Kidney epithelial cell (primary cell): ENCODE data around the gene ZNF407. TPM values are rescaled to one million over a fixed set of nuclear protein-coding genes. Genes with fewer than 3 reads are reported as not detected.

Experiments
- DNase-seq: peaks from one replicate; pipeline ENCODE4 v3.0.0-alpha.2; 2010; ENCODE audit warnings: low read depth
- H3K27me3 ChIP-seq: 2 replicates; pipeline ENCODE4 v1.6.0; 2011; ENCODE audit warnings: low read length; ENCODE audit not compliant: control insufficient read depth, insufficient read depth
- H3K36me3 ChIP-seq: 2 replicates; pipeline ENCODE4 v1.5.1; 2011; ENCODE audit warnings: low read length; ENCODE audit not compliant: control insufficient read depth, insufficient read depth
- H3K4me3 ChIP-seq: 2 replicates; pipeline ENCODE4 v1.5.1; 2011; ENCODE audit warnings: low read depth, mild to moderate bottlenecking, control low read depth, low read length
- total RNA-seq: library from RNA; depleted of rRNA; stranded (reverse); fragments of >200 nt; gene quantifications from 2 replicates; pipeline ENCODE4 v1.2.3, GENCODE V29; 2015
- TF ChIP-seq, protein P1 (sequence below): IDR thresholded peaks from 2 replicates; pipeline ENCODE4 v1.5.1; 2011; ENCODE audit warnings: mild to moderate bottlenecking, moderate library complexity, low read length, control low read depth, inconsistent platforms; ENCODE audit not compliant: insufficient read depth, poor library complexity, severe bottlenecking

ZNF407 gene
- total RNA-seq, 1 donor from 2014 or later, result 8.2 TPM

DNA sequence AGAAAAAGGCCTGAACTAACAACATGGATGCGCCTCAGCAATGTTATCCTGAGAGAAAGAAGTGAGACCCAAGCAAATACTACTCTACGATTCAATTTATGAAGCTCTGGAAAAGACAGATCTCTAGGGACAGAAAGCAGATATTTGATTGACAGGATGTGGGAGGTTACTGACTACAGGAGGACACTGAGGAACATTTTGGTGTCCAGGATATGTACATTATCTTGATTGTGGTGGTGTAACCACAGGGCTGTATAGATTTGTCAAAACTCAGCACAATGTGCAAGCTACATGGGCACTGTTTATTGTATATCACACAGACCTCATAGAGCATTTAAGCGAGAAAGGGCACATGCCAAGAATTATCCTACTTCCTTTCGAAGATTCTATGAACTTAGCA lies 391.5 kb downstream of the ZNF407 start:
- DNase-seq, result no peak
- TF ChIP-seq, protein P1, sequence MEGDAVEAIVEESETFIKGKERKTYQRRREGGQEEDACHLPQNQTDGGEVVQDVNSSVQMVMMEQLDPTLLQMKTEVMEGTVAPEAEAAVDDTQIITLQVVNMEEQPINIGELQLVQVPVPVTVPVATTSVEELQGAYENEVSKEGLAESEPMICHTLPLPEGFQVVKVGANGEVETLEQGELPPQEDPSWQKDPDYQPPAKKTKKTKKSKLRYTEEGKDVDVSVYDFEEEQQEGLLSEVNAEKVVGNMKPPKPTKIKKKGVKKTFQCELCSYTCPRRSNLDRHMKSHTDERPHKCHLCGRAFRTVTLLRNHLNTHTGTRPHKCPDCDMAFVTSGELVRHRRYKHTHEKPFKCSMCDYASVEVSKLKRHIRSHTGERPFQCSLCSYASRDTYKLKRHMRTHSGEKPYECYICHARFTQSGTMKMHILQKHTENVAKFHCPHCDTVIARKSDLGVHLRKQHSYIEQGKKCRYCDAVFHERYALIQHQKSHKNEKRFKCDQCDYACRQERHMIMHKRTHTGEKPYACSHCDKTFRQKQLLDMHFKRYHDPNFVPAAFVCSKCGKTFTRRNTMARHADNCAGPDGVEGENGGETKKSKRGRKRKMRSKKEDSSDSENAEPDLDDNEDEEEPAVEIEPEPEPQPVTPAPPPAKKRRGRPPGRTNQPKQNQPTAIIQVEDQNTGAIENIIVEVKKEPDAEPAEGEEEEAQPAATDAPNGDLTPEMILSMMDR, result no peak
- H3K4me3 ChIP-seq, result no peak overlapping the region
- H3K36me3 ChIP-seq, result no peaks in the 10 kb centered on the region
- no peaks in the 10 kb centered on the region for H3K27me3 ChIP-seq

DNA sequence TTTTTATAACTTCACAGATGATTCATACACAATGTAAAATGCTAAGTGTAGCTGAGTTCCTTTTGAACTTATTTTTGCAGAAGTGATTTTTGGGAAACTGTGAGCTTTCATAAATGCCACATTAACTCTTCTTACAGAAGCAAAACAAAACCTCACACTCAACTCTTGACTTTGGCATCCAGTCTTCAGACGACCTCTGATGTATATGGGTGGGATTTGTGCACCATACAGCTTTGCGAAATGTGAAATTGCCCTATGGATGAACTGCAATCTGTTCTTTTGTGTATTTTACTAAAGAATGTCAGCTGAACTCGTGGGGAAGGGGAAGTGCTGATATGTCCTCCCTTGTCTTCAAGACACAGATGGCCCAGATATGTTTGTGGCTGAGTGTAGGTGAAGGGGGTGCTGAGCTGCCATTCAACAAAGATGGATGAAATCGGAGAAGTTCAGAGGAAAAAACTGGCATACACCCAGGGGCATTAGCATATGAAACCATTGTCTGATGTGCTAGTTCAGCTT lies 393.0 kb downstream of the ZNF407 start:
- H3K36me3 ChIP-seq, result no peaks in the 10 kb centered on the region
- H3K27me3 ChIP-seq, result no peaks in the 10 kb centered on the region
- TF ChIP-seq, protein P1, result no peak
- DNase-seq, result no peak
- no peak overlapping the region for H3K4me3 ChIP-seq

DNA sequence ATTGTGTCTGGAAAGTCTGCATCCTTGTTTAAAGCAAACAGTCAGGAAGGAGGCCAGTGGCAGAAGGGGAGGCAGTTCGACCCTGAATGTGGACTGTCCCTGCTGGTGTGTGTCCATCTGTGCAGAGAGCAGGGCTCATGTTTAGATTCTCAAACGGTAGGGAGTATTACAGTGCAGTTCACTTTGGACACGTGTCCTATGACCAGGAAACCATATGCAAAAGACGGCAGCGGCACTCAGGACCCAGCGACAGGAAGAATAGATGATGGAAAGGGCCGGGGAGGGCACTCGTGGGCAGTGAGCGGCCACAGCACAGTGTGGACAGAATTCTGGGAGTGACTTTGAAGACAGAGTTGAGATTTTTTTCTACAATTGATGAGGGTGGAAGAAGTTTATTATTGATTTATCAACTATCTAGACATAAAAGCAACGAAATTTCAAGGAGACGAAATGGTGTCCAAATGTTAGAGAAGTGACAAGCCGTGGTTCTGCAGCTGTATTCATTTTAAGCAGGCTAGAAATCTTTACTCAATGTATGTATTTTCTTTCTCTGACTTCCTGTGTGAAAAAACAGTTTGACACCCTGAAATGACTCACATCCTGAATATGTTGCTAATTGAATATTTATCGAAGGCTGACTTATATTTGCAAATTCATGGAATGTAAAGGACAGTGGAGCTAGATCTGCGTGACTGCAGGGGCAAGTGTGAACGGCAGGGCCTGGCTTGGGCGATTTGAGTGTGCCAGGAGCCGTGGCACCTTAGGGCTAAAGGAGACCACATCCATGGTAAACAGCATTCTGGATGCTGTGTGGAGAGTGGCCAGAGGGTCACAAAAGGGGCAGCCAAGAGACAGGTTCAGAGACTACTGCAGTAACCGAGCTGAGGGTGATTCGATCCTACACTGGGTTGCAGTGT lies 397.1 kb downstream of the ZNF407 start:
- Histone ChIP-seq H3K36me3 (no peaks in the 10 kb centered on the region), H3K4me3 (no peak overlapping the region), H3K27me3 (no peaks in the 10 kb centered on the region)
- DNase-seq, result no peak
- TF ChIP-seq, protein P1, result no peak

DNA sequence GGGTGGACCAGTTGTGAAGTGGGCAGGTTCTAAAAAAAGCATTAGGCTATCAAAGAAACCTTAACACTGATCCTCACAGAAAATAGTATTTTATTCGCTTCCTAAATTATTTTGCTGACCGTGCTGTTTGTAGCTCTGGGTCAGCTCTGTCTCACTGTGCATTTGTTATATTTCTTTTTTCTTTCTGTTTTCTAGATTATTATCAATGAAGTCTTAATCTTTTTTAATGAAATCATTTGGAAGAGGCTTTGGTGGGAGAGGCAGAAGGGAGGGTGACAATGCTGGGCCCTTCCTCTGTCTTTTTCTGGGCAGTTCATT lies 397.7 kb downstream of the ZNF407 start:
- TF ChIP-seq, protein P1, result no peak
- no peaks in the 10 kb centered on the region for H3K36me3 ChIP-seq
- H3K4me3 ChIP-seq, result no peak overlapping the region
- no peaks in the 10 kb centered on the region for H3K27me3 ChIP-seq
- no peak for DNase-seq

DNA sequence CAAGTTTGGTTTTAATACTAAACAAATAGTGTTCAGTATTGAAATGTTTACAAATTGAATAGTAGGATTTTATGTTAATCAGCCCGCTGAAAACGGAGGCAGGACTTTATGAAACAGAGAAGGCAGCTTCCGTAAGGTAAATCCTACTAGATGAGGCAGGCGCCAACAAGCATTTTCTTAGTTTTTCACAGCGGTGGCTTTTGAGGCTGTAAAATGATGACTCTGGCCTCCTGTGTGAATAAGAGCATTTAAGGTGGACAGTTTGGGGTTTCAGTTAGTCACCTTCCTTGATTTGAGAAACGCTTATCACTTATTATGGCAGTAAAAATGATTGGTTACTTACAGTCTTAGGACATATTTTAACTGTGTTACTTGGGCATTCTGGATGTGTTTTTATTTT lies 398.4 kb downstream of the ZNF407 start:
- TF ChIP-seq, protein P1, result no peak
- no peak for DNase-seq
- no peaks in the 10 kb centered on the region for H3K36me3 ChIP-seq
- H3K27me3 ChIP-seq, result no peaks in the 10 kb centered on the region
- no peak overlapping the region for H3K4me3 ChIP-seq

DNA sequence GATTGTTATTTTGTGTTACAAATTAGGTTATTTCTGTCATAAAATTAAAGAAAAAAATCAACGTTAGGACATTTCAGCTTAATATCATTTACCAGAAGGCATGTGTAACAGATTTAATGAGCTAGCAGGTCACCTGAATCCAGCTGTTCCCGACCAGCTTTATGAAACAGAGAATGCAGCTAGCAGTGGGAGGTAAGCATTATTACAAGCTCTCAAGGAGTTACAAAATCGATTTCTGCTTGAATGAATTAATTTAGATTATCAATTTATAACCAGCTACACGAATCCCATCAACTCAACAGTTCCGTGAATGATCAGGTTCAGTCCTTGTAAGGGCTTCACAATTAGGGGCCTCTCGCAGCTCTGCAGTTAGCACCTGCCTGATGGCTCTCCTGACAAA lies 399.3 kb downstream of the ZNF407 start:
- TF ChIP-seq, protein P1, result no peak
- Histone ChIP-seq H3K27me3 (no peaks in the 10 kb centered on the region), H3K4me3 (no peak overlapping the region)

More for the DNA sequence above, 399.3 kb downstream of the ZNF407 start:
- no peaks in the 10 kb centered on the region for H3K36me3 ChIP-seq
- no peak for DNase-seq
